ENCODE measurements around the gene LILRB4. TPM values are rescaled to one million over a fixed set of nuclear protein-coding genes. Genes with fewer than 3 reads are reported as not detected.
"Not testable (repeated sequence)": the region's sequence is repeated elsewhere in the genome, so short reads cannot be mapped to it uniquely, and the experiment has no call there.

Gene LILRB4
- total RNA-seq, 1 experiment from 2014 or later: not detected

DNA sequence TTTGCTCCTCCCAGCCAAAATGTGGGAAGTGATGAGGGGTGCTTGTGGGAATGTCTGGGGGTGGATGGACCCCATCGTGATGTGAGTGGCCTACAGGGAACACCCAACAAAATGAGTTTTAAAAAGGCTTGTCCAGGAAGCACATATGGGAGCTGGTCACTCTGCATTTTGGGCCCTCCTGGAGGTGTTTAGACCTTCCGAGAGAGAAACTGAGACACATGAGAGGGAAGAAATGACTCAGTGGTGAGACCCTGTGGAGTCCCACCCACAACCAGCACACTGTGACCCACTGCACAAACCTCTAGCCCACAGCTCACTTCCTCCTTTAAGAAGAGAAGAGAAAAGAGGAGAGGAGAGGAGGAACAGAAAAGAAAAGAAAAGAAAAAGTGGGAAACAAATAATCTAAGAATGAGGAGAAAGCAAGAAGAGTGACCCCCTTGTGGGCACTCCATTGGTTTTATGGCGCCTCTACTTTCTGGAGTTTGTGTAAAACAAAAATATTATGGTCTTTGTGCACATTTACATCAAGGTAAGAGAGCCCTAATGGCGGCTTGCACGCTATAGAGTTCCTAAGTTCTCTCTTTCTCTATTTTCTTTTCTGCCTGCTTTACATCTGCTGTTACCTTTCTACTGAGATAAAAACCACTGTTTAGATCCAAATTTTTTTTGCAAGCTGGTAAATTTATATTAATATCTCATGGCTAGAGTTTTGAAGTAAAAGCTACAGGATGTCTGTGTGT is 45.8 kb upstream of the LILRB4 start:
- Histone ChIP-seq H3K4me3 (ENCODE audit: low read depth, low read length, poor library complexity, severe bottlenecking) (no peak overlapping the region), H3K9me3 (ENCODE audit: low read depth, low read length, poor library complexity, severe bottlenecking) (no peaks in the 10 kb centered on the region), H3K36me3 (ENCODE audit: insufficient read depth, low read length, poor library complexity, severe bottlenecking) (no peaks in the 10 kb centered on the region), H3K4me1 (ENCODE audit: insufficient read depth, low read length, poor library complexity, severe bottlenecking) (no peaks in the 10 kb centered on the region), H3K27ac (ENCODE audit: low read depth, low read length, poor library complexity, severe bottlenecking) (no peak overlapping the region), H3K27me3 (replicated peaks; ENCODE audit: insufficient read depth, low read depth, low read length, poor library complexity) (peaks cover 5% of the 10 kb centered on the region)
- intact Hi-C loops (cut with micrococcal nuclease; ENCODE audit: unreplicated experiment): no loop called here
- no TSS peak for BruUV-seq (replicated peaks)
- POLR2A ChIA-PET (ENCODE audit: low non-redundant PET): interaction anchor here (0.7 kb wide), 1 partner anchor 438 kb away, joined by 3 read pairs; no protein-coding TSS in a partner anchor
- CTCF ChIA-PET: no interaction called here
- no peak for DNase-seq (ENCODE audit: low spot score)
- no peak for TF ChIP-seq EZH2 (IDR thresholded peaks at IDR 0.05; ENCODE audit: borderline replicate concordance, low read depth, low read length, poor library complexity, severe bottlenecking)
- no peak for TF ChIP-seq CTCF (conservative IDR thresholded peaks at IDR 0.05; ENCODE audit: low read depth, low read length)

DNA sequence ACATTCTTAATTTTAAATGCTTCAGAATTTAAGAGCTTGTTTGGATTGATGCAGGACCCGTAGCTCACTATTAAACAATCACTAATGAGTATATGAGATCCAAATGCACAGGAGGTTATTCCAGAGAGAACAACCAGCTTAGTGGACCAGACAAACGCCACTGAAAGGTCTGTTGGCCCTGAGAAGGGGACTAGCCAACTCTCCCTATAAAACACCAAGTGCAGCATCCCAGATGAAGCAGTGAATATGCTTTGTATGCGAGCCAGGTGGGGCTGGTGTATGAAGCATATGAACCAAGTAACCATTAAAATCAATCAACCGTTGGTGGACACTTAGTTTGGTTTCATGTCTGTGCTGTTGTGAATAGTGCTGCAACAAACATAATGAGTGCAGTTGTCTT is 42.3 kb upstream of the LILRB4 start:
- CTCF ChIA-PET: interaction anchor here (0.6 kb wide), 1 partner anchor 57 kb away, joined by 6 read pairs; no protein-coding TSS in a partner anchor
- Histone ChIP-seq H3K27ac (ENCODE audit: low read depth, low read length, poor library complexity, severe bottlenecking) (no peak overlapping the region), H3K36me3 (ENCODE audit: insufficient read depth, low read length, poor library complexity, severe bottlenecking) (no peaks in the 10 kb centered on the region), H3K27me3 (replicated peaks; ENCODE audit: insufficient read depth, low read depth, low read length, poor library complexity) (peaks cover 11% of the 10 kb centered on the region), H3K4me1 (ENCODE audit: insufficient read depth, low read length, poor library complexity, severe bottlenecking) (no peaks in the 10 kb centered on the region), H3K9me3 (ENCODE audit: low read depth, low read length, poor library complexity, severe bottlenecking) (no peaks in the 10 kb centered on the region), H3K4me3 (ENCODE audit: low read depth, low read length, poor library complexity, severe bottlenecking) (no peak overlapping the region)
- no peak for DNase-seq (ENCODE audit: low spot score)
- BruUV-seq (replicated peaks): no TSS peak
- intact Hi-C loops (cut with micrococcal nuclease; ENCODE audit: unreplicated experiment): no loop called here
- TF ChIP-seq CTCF (conservative IDR thresholded peaks at IDR 0.05; ENCODE audit: low read depth, low read length): no peak
- no peak for TF ChIP-seq EZH2 (IDR thresholded peaks at IDR 0.05; ENCODE audit: borderline replicate concordance, low read depth, low read length, poor library complexity, severe bottlenecking)
- POLR2A ChIA-PET (ENCODE audit: low non-redundant PET): no interaction called here

GRCh38 chr19:54622431-54622830 is 40.4 kb upstream of the LILRB4 start:
- H3K27ac ChIP-seq (ENCODE audit: low read depth, low read length, poor library complexity, severe bottlenecking): no peak overlapping the region
- intact Hi-C loops (cut with micrococcal nuclease; ENCODE audit: unreplicated experiment): no loop called here
- TF ChIP-seq EZH2 (IDR thresholded peaks at IDR 0.05; ENCODE audit: borderline replicate concordance, low read depth, low read length, poor library complexity, severe bottlenecking) (no peak), CTCF (conservative IDR thresholded peaks at IDR 0.05; ENCODE audit: low read depth, low read length) (no peak)
- ChIA-PET POLR2A (ENCODE audit: low non-redundant PET) (no interaction called here), CTCF (no interaction called here)
- DNase-seq (ENCODE audit: low spot score): no peak
- no peaks in the 10 kb centered on the region for H3K36me3 ChIP-seq (ENCODE audit: insufficient read depth, low read length, poor library complexity, severe bottlenecking)
- H3K27me3 ChIP-seq (replicated peaks; ENCODE audit: insufficient read depth, low read depth, low read length, poor library complexity): peaks cover 18% of the 10 kb centered on the region
- no TSS peak for BruUV-seq (replicated peaks)
- no peak overlapping the region for H3K4me3 ChIP-seq (ENCODE audit: low read depth, low read length, poor library complexity, severe bottlenecking)
- H3K9me3 ChIP-seq (ENCODE audit: low read depth, low read length, poor library complexity, severe bottlenecking): no peaks in the 10 kb centered on the region
- no peaks in the 10 kb centered on the region for H3K4me1 ChIP-seq (ENCODE audit: insufficient read depth, low read length, poor library complexity, severe bottlenecking)

- DNase-seq (ENCODE audit: low spot score); H3K9me3 ChIP-seq (ENCODE audit: low read depth, low read length, poor library complexity, severe bottlenecking); H3K27ac ChIP-seq (ENCODE audit: low read depth, low read length, poor library complexity, severe bottlenecking); CTCF ChIA-PET; BruUV-seq (replicated peaks); intact Hi-C loops (cut with micrococcal nuclease; ENCODE audit: unreplicated experiment); H3K4me1 ChIP-seq (ENCODE audit: insufficient read depth, low read length, poor library complexity, severe bottlenecking); H3K4me3 ChIP-seq (ENCODE audit: low read depth, low read length, poor library complexity, severe bottlenecking); POLR2A ChIA-PET (ENCODE audit: low non-redundant PET); H3K36me3 ChIP-seq (ENCODE audit: insufficient read depth, low read length, poor library complexity, severe bottlenecking): not testable (repeated sequence)
- peaks cover 34% of the 10 kb centered on the region for H3K27me3 ChIP-seq (replicated peaks; ENCODE audit: insufficient read depth, low read depth, low read length, poor library complexity)
These were observed 38.6 kb upstream of the LILRB4 start for GRCh38 chr19:54624234-54624633.

GRCh38 chr19:54624934-54625730 is 37.7 kb upstream of the LILRB4 start:
- H3K27me3 ChIP-seq (replicated peaks; ENCODE audit: insufficient read depth, low read depth, low read length, poor library complexity): peaks cover 40% of the 10 kb centered on the region
- POLR2A ChIA-PET (ENCODE audit: low non-redundant PET); DNase-seq (ENCODE audit: low spot score); H3K36me3 ChIP-seq (ENCODE audit: insufficient read depth, low read length, poor library complexity, severe bottlenecking); BruUV-seq (replicated peaks); H3K4me1 ChIP-seq (ENCODE audit: insufficient read depth, low read length, poor library complexity, severe bottlenecking); CTCF ChIA-PET; H3K27ac ChIP-seq (ENCODE audit: low read depth, low read length, poor library complexity, severe bottlenecking); H3K9me3 ChIP-seq (ENCODE audit: low read depth, low read length, poor library complexity, severe bottlenecking); intact Hi-C loops (cut with micrococcal nuclease; ENCODE audit: unreplicated experiment); H3K4me3 ChIP-seq (ENCODE audit: low read depth, low read length, poor library complexity, severe bottlenecking): not testable (repeated sequence)

All from A673 (cell line).